DND-41 (cell line): Measurements from ENCODE around the gene ARHGAP15.

Experiments
- ATAC-seq: fragments of 200-7000 bp; cut with Tn5 transposase; 3 replicates; pipeline ENCODE4 v1.9.1; 2021; ENCODE audit warnings: low read depth; ENCODE audit not compliant: insufficient read depth
- DNase-seq: peaks from one replicate; pipeline ENCODE4 v3.0.0-alpha.2; 2020
- H2AFZ ChIP-seq: 2 replicates; pipeline ENCODE4 v1.6.0; 2012; ENCODE audit warnings: low read depth, low read length
- H3K27ac ChIP-seq: 2 replicates; pipeline ENCODE4 v1.5.1; 2012; ENCODE audit warnings: low read length, inconsistent platforms
- H3K27me3 ChIP-seq: fragments of 200-600 bp; sonication (generic); 2 replicates; pipeline ENCODE4 v1.6.0; 2012; ENCODE audit warnings: low read length, mild to moderate bottlenecking, inconsistent platforms; ENCODE audit not compliant: insufficient read depth, poor library complexity
- H3K36me3 ChIP-seq: 2 replicates; pipeline ENCODE4 v1.5.1; 2012; ENCODE audit warnings: low read length, inconsistent platforms; ENCODE audit not compliant: insufficient read depth
- H3K4me1 ChIP-seq: 2 replicates; pipeline ENCODE4 v1.5.1; 2012; ENCODE audit warnings: mild to moderate bottlenecking, low read length; ENCODE audit not compliant: insufficient read depth
- H3K4me2 ChIP-seq: 2 replicates; pipeline ENCODE4 v1.6.0; 2012; ENCODE audit warnings: mild to moderate bottlenecking, moderate library complexity, low read length, inconsistent platforms; ENCODE audit not compliant: insufficient read depth
- H3K4me3 ChIP-seq, 2 experiments: fragments of 200-600 bp in 1 of 2; shearing (Covaris generic) in 1 of 2; 2 replicates each; pipeline ENCODE4 v1.5.1; 2012 to 2016; ENCODE audit warnings: inconsistent platforms in 2 of 2, low read length in 2 of 2, mild to moderate bottlenecking in 2 of 2, low read depth in 1 of 2, moderate library complexity in 1 of 2
- H3K79me2 ChIP-seq: 2 replicates; pipeline ENCODE4 v1.6.0; 2012; ENCODE audit warnings: low read length, inconsistent platforms; ENCODE audit not compliant: insufficient read depth
- H3K9ac ChIP-seq: 2 replicates; pipeline ENCODE4 v1.6.0; 2012; ENCODE audit warnings: low read depth, mild to moderate bottlenecking, inconsistent platforms, low read length, moderate library complexity
- H3K9me3 ChIP-seq: 2 replicates; pipeline ENCODE4 v1.5.1; 2012; ENCODE audit warnings: low read length, moderate library complexity, mild to moderate bottlenecking, inconsistent platforms; ENCODE audit not compliant: insufficient read depth, severe bottlenecking
- H4K20me1 ChIP-seq: 2 replicates; pipeline ENCODE4 v1.6.0; 2012; ENCODE audit warnings: low read length; ENCODE audit not compliant: insufficient read depth
- CTCF ChIP-seq: IDR thresholded peaks from 2 replicates; pipeline ENCODE4 v1.5.1; 2012; ENCODE audit warnings: borderline replicate concordance, low read length, moderate library complexity, mild to moderate bottlenecking; ENCODE audit not compliant: poor library complexity, severe bottlenecking; ENCODE audit errors: extremely low read depth
- EZH2 ChIP-seq: IDR thresholded peaks from 3 replicates; pipeline ENCODE4 v1.6.1; 2012; ENCODE audit warnings: borderline replicate concordance, low read depth, mild to moderate bottlenecking, moderate library complexity, low read length, inconsistent platforms; ENCODE audit not compliant: severe bottlenecking

ARHGAP15 gene

GRCh38 chr2:143182649-143183048, 53.4 kb downstream of the ARHGAP15 start:
- ATAC-seq (no peak), DNase-seq (no peak)
- Histone ChIP-seq H3K9me3 (peaks cover 15% of the 10 kb centered on the region), H3K9ac (no peak overlapping the region), H3K27me3 (no peaks in the 10 kb centered on the region), H3K4me2 (no peak overlapping the region), H3K4me3 (no peak overlapping the region), H3K79me2 (peaks cover 100% of the 10 kb centered on the region), H4K20me1 (peaks cover 38% of the 10 kb centered on the region), H3K36me3 (peaks cover 62% of the 10 kb centered on the region), H2AFZ (no peak overlapping the region), H3K4me1 (peaks cover 7% of the 10 kb centered on the region; the same call in 1 of the 2 replicates), H3K27ac (0 out of 2 replicates have a peak overlapping the region, but pooled peaks have one; percentile 19)
- no peak for TF ChIP-seq EZH2
- no peak for TF ChIP-seq CTCF

GRCh38 chr2:143183804-143184463, 54.7 kb downstream of the ARHGAP15 start:
- H2AFZ ChIP-seq: no peak overlapping the region
- no peaks in the 10 kb centered on the region for H3K27me3 ChIP-seq
- ATAC-seq: no peak

GRCh38 chr2:143186876-143187275, 57.7 kb downstream of the ARHGAP15 start:
- H2AFZ ChIP-seq: no peak overlapping the region
- no peaks in the 10 kb centered on the region for H3K9me3 ChIP-seq
- no peak for DNase-seq
- no peak overlapping the region for H3K4me2 ChIP-seq
- H3K4me1 ChIP-seq: peaks cover 4% of the 10 kb centered on the region; the same call in 1 of the 2 replicates
- no peak overlapping the region for H3K27ac ChIP-seq
- H3K9ac ChIP-seq: no peak overlapping the region
- ATAC-seq: no peak
- peaks cover 99% of the 10 kb centered on the region for H3K79me2 ChIP-seq
- peaks cover 39% of the 10 kb centered on the region for H4K20me1 ChIP-seq
- no peak for TF ChIP-seq EZH2
- no peaks in the 10 kb centered on the region for H3K27me3 ChIP-seq
- H3K4me3 ChIP-seq: no peak overlapping the region
- peaks cover 51% of the 10 kb centered on the region for H3K36me3 ChIP-seq

More at GRCh38 chr2:143183804-143184463, 54.7 kb downstream of the ARHGAP15 start:
- no peak for TF ChIP-seq CTCF
- TF ChIP-seq EZH2: no peak
- Histone ChIP-seq H3K27ac (no peak overlapping the region), H3K36me3 (peaks cover 57% of the 10 kb centered on the region), H3K9ac (no peak overlapping the region), H3K4me3 (no peak overlapping the region), H3K79me2 (peaks cover 100% of the 10 kb centered on the region), H3K9me3 (peaks cover 13% of the 10 kb centered on the region), H3K4me1 (peaks cover 7% of the 10 kb centered on the region; the same call in 1 of the 2 replicates), H4K20me1 (peaks cover 38% of the 10 kb centered on the region), H3K4me2 (no peak overlapping the region)
- DNase-seq: no peak

DNA sequence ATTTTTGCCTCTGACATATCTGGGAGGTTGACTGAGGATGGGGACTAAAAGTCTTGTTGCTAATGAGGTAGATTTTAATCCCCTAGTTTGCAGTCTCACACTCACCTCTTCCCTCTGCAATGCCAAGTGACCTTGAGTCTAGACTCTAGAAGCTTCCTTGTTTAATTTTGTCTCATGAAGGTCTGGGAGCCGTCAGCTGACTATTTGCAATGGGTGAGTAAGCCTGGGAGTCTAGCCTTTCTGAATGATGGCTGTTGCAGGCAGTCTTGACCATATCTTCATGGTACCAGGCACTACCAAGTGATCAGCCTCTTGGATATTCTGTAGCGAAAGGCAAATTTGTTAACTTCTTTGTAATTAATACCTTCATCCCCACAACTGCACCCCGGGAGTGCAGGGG, 61.2 kb downstream of the ARHGAP15 start:
- Histone ChIP-seq H3K27me3 (no peaks in the 10 kb centered on the region), H3K4me2 (no peak overlapping the region), H3K4me3 (no peak overlapping the region), H4K20me1 (peaks cover 32% of the 10 kb centered on the region), H3K27ac (no peak overlapping the region; the same call in 1 of the 2 replicates), H2AFZ (no peak overlapping the region), H3K36me3 (peaks cover 46% of the 10 kb centered on the region), H3K4me1 (no peaks in the 10 kb centered on the region), H3K9me3 (no peaks in the 10 kb centered on the region), H3K9ac (no peak overlapping the region), H3K79me2 (peaks cover 99% of the 10 kb centered on the region)
- no peak for TF ChIP-seq EZH2
- TF ChIP-seq CTCF: no peak
- ATAC-seq: no peak
- DNase-seq: no peak
